HG03442 (cell line): ENCODE results near the gene FYB1.
"Not testable (repeated sequence)": the region's sequence is repeated elsewhere in the genome, so short reads cannot be mapped to it uniquely, and the experiment has no call there.

Experiments
- ATAC-seq: cut with Tn5 transposase; IDR thresholded peaks from one replicate; pipeline ENCODE4 v1.9.1; 2021; ENCODE audit warnings: mild to moderate bottlenecking, moderate library complexity; ENCODE audit not compliant: unreplicated experiment

Gene FYB1

GRCh38 chr5:39231705-39232525 lies 12.6 kb upstream of the FYB1 start:
- ATAC-seq: peak; percentile 63

GRCh38 chr5:39228596-39228995 lies 9.2 kb upstream of the FYB1 start:
- no peak for ATAC-seq

DNA sequence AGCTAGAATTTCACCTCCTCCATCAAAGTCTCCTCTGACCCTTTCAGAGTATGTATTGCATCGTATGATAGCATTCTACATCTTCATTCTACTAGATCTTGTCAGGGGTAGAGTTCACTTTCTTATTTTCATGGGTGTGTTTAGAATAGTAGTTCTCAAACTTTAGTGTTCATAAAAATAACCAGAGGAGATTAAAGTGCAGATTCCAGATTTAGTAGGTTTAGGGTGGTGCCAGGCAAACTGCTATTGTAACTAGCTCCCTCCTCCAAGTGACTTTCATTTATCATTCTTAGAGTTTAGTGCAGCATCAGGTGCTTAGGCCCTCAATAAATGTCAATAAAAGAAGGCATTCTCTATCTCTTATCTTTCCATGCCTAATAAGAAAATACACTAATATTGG lies 7.2 kb upstream of the FYB1 start:
- ATAC-seq: no peak

DNA sequence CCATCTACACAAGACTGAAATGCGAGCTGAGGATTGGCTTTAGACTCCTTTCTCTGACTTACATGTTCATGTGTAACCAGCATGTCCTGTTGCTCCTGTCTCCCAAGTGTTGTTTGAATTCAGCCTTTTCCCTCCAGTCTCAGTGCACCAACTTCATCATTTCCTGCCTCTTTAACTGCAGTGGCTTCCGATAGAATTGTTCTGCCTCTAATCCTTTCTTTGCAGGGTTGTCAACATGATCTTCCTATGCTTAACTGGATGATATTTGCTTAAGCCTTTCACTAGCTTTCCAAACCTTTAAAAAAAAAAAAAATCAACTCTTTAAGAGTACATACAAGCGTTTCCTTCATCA lies 6.7 kb upstream of the FYB1 start:
- ATAC-seq: no peak

DNA sequence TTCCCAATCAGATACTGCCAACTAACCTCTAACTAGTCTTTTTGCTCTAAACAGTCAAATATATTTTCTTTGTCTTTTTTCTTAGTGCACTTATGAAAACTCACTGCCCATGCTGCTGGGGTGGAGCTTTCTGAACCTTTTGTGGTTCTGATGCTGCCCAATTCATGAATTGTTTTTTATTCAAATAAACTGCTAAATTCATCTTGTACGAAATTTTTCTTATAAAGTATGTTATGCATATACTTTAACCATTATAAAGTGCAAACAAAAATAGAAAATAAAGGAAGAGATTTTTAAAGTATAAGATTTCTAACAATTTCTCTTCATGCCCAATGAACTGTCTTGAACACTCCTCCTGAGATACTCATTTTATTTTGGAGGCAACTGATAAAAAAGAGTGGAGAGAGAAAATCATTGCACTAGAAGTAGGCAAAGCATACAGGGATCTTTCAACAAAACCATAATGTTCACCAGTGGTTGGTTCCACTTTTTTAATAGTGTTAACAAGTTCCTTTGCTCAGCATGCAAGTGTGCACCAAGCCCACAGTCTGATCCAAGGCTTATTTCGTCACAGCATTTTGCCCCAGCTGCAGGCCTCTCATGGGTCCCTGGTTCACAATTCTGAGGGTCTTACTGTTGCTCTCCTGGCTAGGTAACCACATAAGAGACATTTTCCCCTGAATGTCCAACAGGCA lies 6.2 kb upstream of the FYB1 start:
- ATAC-seq: no peak

- no peak for ATAC-seq
Observed at GRCh38 chr5:39224196-39224761, 4.9 kb upstream of the FYB1 start.

- ATAC-seq: no peak
Observed at GRCh38 chr5:39223565-39224156, 4.3 kb upstream of the FYB1 start.

- ATAC-seq: not testable (repeated sequence)
Observed at GRCh38 chr5:39221671-39222070, 2.3 kb upstream of the FYB1 start.

DNA sequence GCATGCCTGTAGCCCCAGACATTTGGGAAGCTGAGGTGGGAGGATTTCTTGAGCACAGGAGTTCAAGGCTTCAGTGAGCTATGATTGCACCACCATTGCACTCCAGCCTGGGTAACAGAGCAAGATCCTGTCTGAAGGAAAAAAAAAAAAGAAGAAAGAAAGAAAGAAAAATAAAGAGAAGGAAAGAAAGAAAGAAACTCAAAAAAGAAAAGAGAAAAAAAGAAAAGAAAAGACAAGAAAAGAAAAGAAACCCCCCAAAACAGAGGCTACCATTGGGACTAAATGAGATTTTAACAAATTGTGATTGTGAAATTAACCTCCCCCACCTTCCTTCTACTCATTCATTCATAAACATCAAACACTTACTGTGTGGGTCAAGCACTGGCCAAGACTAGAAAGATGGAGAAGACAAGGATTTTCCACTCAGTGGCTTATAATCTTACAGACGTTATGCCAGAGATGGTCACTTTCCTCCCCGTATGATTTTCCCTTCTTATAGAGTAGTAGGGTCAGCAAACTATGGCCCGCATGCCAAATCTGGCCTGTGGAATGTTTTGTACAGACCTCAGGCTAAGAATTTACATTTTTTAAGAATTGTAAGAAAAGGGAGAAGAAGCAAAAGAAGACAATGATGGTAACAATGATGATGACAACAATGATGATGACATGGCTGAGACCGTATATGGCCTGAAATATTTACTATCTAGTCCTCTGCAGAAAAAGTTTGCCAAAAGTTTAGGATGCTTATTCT lies 1.1 kb upstream of the FYB1 start:
- ATAC-seq: no peak

GRCh38 chr5:39218482-39219402 lies 621 bp downstream of the FYB1 start:
- ATAC-seq: no peak

- ATAC-seq: peak; percentile 76
Observed at GRCh38 chr5:39217365-39218281, 1.7 kb downstream of the FYB1 start.

- no peak for ATAC-seq
Observed at GRCh38 chr5:39216631-39217030, 2.7 kb downstream of the FYB1 start.

DNA sequence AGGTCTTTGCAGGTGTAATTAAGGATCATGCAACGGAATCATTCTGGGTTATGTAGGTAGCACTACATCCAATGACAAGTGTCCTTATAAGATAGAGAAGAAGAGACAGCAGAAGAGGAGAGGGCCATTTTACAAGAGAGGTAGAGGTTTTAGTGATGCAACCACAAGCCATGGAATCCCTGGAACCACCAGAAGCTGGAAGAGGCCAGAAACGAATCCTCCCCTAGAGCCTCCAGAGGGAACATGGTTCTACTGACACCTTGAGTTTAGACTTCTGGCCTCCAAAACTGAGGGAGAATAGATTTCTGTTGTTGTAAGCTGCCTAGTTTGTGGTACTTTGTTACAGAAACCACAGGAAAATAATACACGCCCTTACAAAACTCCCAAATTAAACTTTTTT lies 3.5 kb downstream of the FYB1 start:
- ATAC-seq: no peak

GRCh38 chr5:39214912-39215709 lies 4.3 kb downstream of the FYB1 start:
- ATAC-seq: no peak

DNA sequence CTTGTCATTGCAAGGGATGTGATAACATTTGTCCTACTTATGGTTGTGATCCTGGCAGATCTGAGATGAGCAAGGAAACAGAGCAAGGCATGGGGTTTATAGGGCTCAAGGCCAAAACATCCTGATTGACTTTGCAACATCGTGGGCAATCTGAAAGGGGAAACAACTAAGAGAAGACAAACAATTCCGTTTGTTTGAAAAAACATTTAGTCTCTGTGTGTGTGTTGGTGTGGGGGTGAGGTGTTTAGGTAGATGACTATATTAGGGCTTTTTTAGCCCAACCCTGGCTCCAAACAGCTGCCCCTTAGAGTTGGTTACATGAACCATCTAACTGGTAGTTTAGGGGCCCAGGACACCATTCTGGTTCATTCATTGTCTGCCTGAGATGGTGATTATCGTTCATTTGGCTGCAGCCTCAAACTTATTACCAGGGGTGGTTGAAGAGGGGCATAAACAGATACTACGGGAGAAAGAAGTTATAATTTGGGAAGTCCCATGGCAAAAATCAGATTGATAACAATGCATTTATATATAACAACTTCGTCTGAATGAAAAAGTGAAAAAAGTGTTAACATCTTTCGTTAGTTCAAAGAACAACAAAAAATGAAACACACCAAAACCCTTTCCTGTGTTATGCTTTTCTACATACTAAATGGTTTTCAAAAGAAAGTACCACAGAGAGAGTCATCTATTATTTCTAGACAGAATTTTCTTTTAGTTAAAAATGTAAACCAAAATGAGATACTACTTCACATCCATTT lies 5.7 kb downstream of the FYB1 start:
- ATAC-seq: no peak

DNA sequence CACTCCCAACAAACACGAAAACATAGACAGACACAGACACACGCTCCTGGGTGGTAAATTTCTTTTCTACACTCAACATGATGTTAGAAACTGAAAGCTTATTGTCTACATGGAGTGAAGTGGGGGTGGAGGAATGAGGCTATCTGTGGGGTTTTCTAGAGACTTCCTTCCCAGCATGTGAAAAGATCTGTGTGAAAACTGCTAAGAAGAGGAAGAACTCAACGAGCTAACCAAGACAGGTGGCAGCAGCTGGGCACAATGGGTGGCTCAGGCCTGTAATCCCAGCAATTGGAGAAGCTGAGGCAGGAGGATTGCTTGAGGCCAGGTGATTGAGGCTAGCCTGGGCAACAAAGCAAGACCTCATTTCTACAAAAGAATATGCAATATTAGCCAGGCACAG lies 7.6 kb downstream of the FYB1 start:
- no peak for ATAC-seq

DNA sequence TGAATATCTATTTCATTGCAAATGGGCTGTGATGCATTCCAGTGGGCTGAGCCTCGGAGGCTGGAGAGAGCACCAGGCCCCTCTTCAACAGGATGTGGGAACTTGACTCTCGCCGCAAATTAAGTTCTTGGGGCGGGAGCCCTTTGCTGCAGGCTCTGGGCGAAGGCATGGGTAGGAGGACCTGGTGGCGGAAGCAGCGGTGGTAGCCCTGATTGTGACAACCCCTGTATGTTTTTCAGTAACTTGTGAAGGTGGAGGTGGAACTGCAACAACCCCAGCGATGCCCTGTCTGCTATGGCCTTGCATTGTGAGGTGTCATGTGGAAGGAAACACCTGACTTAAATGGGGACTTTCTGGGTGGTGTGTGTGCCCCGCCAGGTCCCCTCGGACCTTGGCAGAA lies 9.4 kb downstream of the FYB1 start:
- ATAC-seq: no peak
